HG03439 (cell line): ENCODE measurements around the gene SLC46A3.
"Not testable (repeated sequence)": the region's sequence is repeated elsewhere in the genome, so short reads cannot be mapped to it uniquely, and the experiment has no call there.

Source experiments
- ATAC-seq: cut with Tn5 transposase; IDR thresholded peaks from one replicate; pipeline ENCODE4 v1.9.1; 2021; ENCODE audit warnings: mild to moderate bottlenecking, moderate library complexity; ENCODE audit not compliant: unreplicated experiment

SLC46A3 gene

GRCh38 chr13:28718543-28719226 lies at the start of gene SLC46A3:
SLC46A3 (minus strand) TSS chr13:28718970; CDS start chr13:28717998, 972 bp downstream.
- ATAC-seq, result peak; percentile 99

- ATAC-seq, result no peak
These were observed 45.1 kb upstream of the SLC46A3 start for GRCh38 chr13:28763887-28764286.

- no peak for ATAC-seq
These were observed 42.8 kb upstream of the SLC46A3 start for GRCh38 chr13:28761586-28761985.

- ATAC-seq, result no peak
These were observed 36.7 kb upstream of the SLC46A3 start for GRCh38 chr13:28755546-28755870.

GRCh38 chr13:28754698-28755545 lies 36.2 kb upstream of the SLC46A3 start:
- no peak for ATAC-seq

- no peak for ATAC-seq
These were observed 35.2 kb upstream of the SLC46A3 start for GRCh38 chr13:28753946-28754345.

- no peak for ATAC-seq
These were observed 34.6 kb upstream of the SLC46A3 start for GRCh38 chr13:28753208-28753892.

- no peak for ATAC-seq
These were observed 32.6 kb upstream of the SLC46A3 start for GRCh38 chr13:28751175-28751960.

GRCh38 chr13:28750187-28751045 lies 31.6 kb upstream of the SLC46A3 start:
- ATAC-seq, result no peak

GRCh38 chr13:28747851-28748250 lies 29.1 kb upstream of the SLC46A3 start:
- no peak for ATAC-seq

GRCh38 chr13:28746287-28746612 lies 27.5 kb upstream of the SLC46A3 start:
- no peak for ATAC-seq

- ATAC-seq, result no peak
These were observed 25.9 kb upstream of the SLC46A3 start for GRCh38 chr13:28744656-28745055.

GRCh38 chr13:28744091-28744536 lies 25.3 kb upstream of the SLC46A3 start:
- no peak for ATAC-seq

- ATAC-seq, result no peak
These were observed 24.8 kb upstream of the SLC46A3 start for GRCh38 chr13:28743499-28744083.

GRCh38 chr13:28743020-28743419 lies 24.2 kb upstream of the SLC46A3 start:
- ATAC-seq, result no peak

- ATAC-seq, result not testable (repeated sequence)
These were observed 23.7 kb upstream of the SLC46A3 start for GRCh38 chr13:28742445-28742844.

- ATAC-seq, result no peak
These were observed 22.3 kb upstream of the SLC46A3 start for GRCh38 chr13:28741084-28741491.

- no peak for ATAC-seq
These were observed 20.6 kb upstream of the SLC46A3 start for GRCh38 chr13:28739376-28739775.

GRCh38 chr13:28735481-28736029 lies 16.8 kb upstream of the SLC46A3 start:
- ATAC-seq, result no peak
